Activated T-helper 9 cell treated with anti-CD3 and anti-CD28 coated beads, Interleukin-2, amount 50 U/mL, for 16 hours (primary cell): ENCODE data around the gene RTEL1.

Source experiments
- DNase-seq: peaks from one replicate; pipeline ENCODE4 v3.0.0-alpha.2; 2020; ENCODE audit warnings: low read depth

Gene RTEL1

GRCh38 chr20:63698739-63699465 lies 40.8 kb downstream of the RTEL1 start:
- DNase-seq = peak; percentile 57

- DNase-seq = no peak
These were observed 41.5 kb downstream of the RTEL1 start for GRCh38 chr20:63699466-63700198.

DNA sequence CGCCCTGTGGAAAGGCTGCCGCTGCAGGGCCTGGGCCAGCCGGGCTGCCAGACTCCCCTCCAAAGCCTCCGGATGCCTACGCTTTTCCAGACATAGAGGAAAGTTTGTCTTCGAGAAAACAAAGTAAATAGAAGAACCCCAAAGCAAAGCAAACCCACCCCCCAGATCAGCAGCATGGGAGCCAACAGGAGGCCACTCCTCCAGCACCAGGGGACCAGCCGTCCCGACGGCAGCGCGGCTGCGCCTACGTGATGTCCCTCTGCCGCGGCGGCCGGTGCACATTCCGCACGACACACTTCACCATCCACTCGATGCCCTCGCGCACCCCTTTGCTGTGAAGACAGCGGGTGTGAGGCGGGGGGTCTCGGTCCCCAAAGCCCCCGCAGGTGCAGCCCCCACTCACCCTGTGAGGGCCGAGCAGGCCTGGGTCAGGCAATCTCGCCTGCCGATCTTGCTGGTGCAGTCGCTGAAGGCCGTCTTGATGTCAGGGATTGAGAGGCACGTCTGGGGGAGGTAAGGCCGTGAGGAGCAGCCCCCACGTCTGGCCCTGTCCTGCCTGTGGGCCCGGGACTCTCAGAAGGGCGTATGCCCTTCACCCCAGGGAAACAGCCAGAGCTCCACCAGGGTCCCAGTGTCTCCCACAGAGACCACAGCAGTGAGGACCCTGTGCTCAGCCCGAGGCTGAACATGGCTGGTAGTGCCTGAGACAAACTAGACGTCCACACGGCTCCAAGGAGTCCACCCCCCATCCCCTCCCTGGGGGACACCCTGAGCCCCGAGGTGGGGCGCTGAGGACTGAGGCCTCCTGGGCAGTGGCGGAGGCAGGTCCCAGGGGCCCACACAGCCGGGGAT lies 42.3 kb downstream of the RTEL1 start:
- no peak for DNase-seq

- DNase-seq = no peak
These were observed 42.9 kb downstream of the RTEL1 start for GRCh38 chr20:63701051-63701328.

GRCh38 chr20:63701329-63702035 lies 43.4 kb downstream of the RTEL1 start:
- no peak for DNase-seq

DNA sequence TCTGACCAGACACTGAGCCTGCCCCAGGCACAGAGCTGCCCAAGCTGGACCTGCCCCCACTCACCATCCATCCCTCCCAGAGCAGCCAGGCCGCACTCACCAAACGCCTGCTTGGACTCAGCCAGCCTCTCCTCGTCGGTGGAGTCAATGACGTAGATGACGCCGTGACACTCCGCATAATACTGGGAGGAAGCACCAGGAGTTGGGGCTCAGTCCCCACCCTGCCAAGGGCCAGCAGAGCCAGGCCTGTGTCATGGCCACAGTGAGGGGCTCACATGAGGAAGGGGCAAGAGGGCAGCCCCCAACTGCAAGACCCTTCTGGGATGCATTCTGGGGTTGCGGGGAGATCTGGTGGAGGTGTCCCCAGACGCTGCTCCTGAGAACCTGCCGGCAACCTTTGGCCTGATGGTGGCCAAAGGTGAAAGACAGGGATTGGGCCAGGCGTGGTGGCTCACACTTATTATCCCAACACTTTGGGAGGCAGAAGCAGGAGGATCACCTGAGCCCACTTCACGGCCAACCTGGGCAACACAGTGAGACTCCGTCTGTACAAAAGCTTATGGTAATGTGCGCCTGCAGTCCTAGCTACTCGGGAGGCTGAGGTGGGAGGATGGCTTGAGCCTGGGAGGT lies 44.0 kb downstream of the RTEL1 start:
- DNase-seq = no peak

- DNase-seq = no peak
These were observed 44.8 kb downstream of the RTEL1 start for GRCh38 chr20:63702751-63703470.

DNA sequence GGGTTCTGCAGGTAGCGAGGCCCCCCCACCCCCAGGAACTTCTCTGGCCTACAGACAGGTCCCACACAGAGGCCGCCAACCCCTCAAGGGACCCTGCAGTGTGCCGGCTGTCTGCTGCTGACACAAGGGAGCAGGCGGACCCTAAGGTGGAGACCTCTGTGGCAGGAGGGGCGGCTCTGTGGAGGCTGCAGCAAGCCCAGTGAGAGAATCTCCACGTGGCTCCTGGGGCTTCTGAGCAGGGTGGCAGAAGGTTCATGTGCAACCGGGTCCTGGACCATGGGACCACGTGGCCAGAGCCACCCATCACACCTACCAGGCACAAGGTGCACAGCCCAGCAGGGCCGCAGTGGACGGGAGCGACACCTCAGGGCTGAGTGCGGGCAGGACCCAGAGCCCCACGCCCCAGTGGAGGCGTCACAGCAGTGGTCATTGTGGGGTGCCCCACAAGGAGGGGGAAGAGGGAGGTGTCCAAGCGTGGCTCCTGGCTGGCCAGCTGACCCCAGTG lies 45.4 kb downstream of the RTEL1 start:
- no peak for DNase-seq

DNA sequence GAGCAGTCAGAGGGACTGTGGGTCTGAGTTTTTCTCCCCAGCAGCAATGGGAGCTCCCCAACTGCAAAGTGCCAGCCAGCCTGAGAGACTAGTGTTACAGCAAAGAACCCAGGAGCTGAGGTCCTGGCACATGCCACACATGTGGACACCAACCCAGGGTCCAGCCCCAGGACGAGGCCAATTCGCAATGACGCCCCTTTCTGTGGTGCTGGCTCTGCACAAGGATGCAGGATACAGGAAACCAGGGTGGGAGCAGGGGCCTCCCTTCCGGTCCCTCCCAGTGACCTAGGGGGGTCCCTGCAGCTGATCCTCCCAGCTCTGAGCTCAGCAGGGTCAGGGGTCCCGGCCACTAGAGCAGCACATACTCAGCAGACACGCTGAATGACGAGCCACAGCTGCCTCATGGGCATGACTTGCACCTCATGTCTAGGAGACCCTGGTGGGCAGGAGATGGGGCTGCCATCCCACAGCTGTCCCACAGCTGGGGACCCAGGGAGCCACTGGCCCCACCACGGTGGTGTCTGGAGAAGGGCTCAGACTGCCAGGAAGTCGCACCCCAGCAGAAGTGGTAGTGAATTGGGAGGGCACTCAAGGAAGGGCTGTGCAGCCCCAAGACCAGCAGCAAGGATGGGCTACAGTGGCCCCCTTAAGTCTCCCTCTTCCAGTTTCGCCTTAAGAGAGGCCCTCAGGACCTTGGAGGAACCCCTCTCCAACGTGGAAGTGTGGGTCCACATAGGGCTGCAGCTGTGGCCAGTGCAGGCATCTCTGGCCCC lies 46.0 kb downstream of the RTEL1 start:
- DNase-seq = no peak

- DNase-seq = no peak
These were observed 46.6 kb downstream of the RTEL1 start for GRCh38 chr20:63704749-63705117.

GRCh38 chr20:63705232-63706026 lies 47.3 kb downstream of the RTEL1 start:
- DNase-seq = no peak

GRCh38 chr20:63706027-63706695 lies 48.0 kb downstream of the RTEL1 start:
- no peak for DNase-seq

- DNase-seq = peak; percentile 42
These were observed 48.9 kb downstream of the RTEL1 start for GRCh38 chr20:63706852-63707557.

GRCh38 chr20:63707558-63708300 lies 49.6 kb downstream of the RTEL1 start, which contains the start of the genes ARFRP1 and ZGPAT:
ARFRP1 (minus strand) TSS chr20:63707976; CDS start chr20:63707091, 885 bp downstream.
ZGPAT (plus strand) TSS chr20:63708039; CDS start chr20:63708581, 542 bp downstream.
- peak; percentile 85 for DNase-seq

DNA sequence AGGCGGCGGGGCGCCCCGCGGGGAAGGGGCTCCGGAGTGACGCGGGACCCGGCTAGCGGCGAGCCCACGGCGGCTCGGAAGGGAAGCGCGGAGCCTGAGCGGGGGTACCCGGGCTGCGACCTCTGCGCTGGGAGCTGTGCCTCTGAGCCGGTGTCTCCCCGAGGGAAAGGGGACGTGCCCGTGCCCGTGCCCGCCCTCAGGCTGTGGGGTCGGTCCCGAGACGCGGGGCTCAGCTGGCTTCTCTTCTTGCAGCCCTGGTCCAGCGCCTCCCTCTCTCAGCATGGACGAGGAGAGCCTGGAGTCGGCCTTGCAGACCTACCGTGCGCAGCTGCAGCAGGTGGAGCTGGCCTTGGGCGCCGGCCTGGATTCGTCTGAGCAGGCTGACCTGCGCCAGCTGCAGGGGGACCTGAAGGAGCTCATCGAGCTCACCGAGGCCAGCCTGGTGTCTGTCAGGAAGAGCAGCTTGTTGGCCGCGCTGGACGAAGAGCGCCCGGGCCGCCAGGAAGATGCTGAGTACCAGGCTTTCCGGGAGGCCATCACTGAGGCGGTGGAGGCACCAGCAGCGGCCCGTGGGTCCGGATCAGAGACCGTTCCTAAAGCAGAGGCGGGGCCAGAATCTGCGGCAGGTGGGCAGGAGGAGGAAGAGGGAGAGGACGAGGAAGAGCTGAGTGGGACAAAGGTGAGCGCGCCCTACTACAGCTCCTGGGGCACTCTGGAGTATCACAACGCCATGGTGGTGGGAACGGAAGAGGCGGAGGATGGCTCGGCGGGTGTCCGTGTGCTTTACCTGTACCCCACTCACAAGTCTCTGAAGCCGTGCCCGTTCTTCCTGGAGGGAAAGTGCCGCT lies 50.4 kb downstream of the RTEL1 start:
- DNase-seq = no peak

GRCh38 chr20:63709149-63709527 lies 51.0 kb downstream of the RTEL1 start:
- no peak for DNase-seq
